HepG2 (cell line): ENCODE data around the gene STOML2. TPM values are rescaled to one million over a fixed set of nuclear protein-coding genes. Genes with fewer than 3 reads are reported as not detected.

Experiments
- AKNA ChIP-seq: sonication (generic); formaldehyde crosslinking; IDR thresholded peaks from 2 replicates; pipeline ENCODE4 v1.4.0; 2020; ENCODE audit warnings: missing genetic modification reagents, borderline replicate concordance
- CCAR2 ChIP-seq: fragments of 200-400 bp; formaldehyde crosslinking; optimal IDR thresholded peaks from 2 replicates; pipeline ENCODE3; 2018; ENCODE audit warnings: low read depth, mild to moderate bottlenecking, low read length, moderate library complexity
- CHD2 ChIP-seq: IDR thresholded peaks from 2 replicates; pipeline ENCODE4 v1.6.1; 2011; ENCODE audit warnings: low read depth, low read length, improper control_type of control experiment
- FOXA3 ChIP-seq: IDR thresholded peaks from 2 replicates; pipeline ENCODE4 v1.6.1; 2016; ENCODE audit warnings: missing genetic modification reagents, missing compliant biosample characterization
- JUNB ChIP-seq: sonication (generic); formaldehyde crosslinking; IDR thresholded peaks from 2 replicates; pipeline ENCODE4 v1.8.0; 2022; ENCODE audit warnings: missing genetic modification reagents, mild to moderate bottlenecking, borderline replicate concordance
- KDM6A ChIP-seq: IDR thresholded peaks from 2 replicates; pipeline ENCODE4 v1.6.1; 2016; ENCODE audit warnings: low read depth
- MBNL3 ChIP-seq: fragments of 250-450 bp; sonication (Bioruptor Pico); conservative IDR thresholded peaks from 2 replicates; pipeline ENCODE4 v1.8.0; 2022; ENCODE audit warnings: mild to moderate bottlenecking, inconsistent platforms
- RFX3 ChIP-seq: IDR thresholded peaks from 2 replicates; pipeline ENCODE4 v1.6.1; 2016; ENCODE audit warnings: missing biosample characterization, missing genetic modification reagents
- ZBTB25 ChIP-seq: IDR thresholded peaks from 2 replicates; pipeline ENCODE4 v1.6.1; 2018; ENCODE audit warnings: missing genetic modification reagents
- ZBTB7A ChIP-seq: sonication (generic); formaldehyde crosslinking; IDR thresholded peaks from 2 replicates; pipeline ENCODE4 v1.8.0; 2022; ENCODE audit warnings: mild to moderate bottlenecking, missing genetic modification reagents
- polyA plus RNA-seq, 8 experiments: library from polyadenylated mRNA; depleted of rRNA in 3 of 8; stranded (reverse) in 7 of 8; unstranded in 1 of 8; fragments of >200 nt; fragmentation: Illumina TruSeq in 4 of 8; extraction: Trizol in 4 of 8; gene quantifications; 2 replicates each; pipeline versions ENCODE4 v1.2.1 to v1.2.3, GENCODE V29; 2011 to 2016; ENCODE audit warnings: low read depth in 4 of 8, missing spikeins in 1 of 8, mixed read lengths in 1 of 8; ENCODE audit not compliant: insufficient read depth in 1 of 8
- total RNA-seq, 5 experiments: library from RNA; depleted of rRNA; stranded (reverse); fragments of >200 nt; fragmentation: Illumina TruSeq; extraction: Trizol; gene quantifications; 2 replicates each; pipeline ENCODE4 v1.2.3, GENCODE V29; 2016; ENCODE audit warnings: low read depth in 1 of 5
- TF ChIP-seq, protein P1 (sequence below): sonication (generic); formaldehyde crosslinking; IDR thresholded peaks from 2 replicates; pipeline ENCODE4 v1.9.0; 2021; ENCODE audit warnings: mild to moderate bottlenecking, missing genetic modification reagents
- TF ChIP-seq, protein P2 (sequence below): sonication (generic); formaldehyde crosslinking; conservative IDR thresholded peaks from 2 replicates; pipeline ENCODE4 v1.8.0; 2022; ENCODE audit warnings: missing genetic modification reagents
- TF ChIP-seq, protein P3 (sequence below): fragments of 450-650 bp; IDR thresholded peaks from 2 replicates; pipeline ENCODE4 v1.6.1; 2017

The STOML2 gene
- total and polyA plus RNA-seq, 2 of the 13 experiments (the other 11 are each of a cell fraction or from before 2014, with no cell fraction given): 245 to 250 TPM

GRCh38 chr9:35072461-35073278, 30.3 kb downstream of the STOML2 start, which contains the start of gene VCP (continued):
- TF ChIP-seq, protein P1, sequence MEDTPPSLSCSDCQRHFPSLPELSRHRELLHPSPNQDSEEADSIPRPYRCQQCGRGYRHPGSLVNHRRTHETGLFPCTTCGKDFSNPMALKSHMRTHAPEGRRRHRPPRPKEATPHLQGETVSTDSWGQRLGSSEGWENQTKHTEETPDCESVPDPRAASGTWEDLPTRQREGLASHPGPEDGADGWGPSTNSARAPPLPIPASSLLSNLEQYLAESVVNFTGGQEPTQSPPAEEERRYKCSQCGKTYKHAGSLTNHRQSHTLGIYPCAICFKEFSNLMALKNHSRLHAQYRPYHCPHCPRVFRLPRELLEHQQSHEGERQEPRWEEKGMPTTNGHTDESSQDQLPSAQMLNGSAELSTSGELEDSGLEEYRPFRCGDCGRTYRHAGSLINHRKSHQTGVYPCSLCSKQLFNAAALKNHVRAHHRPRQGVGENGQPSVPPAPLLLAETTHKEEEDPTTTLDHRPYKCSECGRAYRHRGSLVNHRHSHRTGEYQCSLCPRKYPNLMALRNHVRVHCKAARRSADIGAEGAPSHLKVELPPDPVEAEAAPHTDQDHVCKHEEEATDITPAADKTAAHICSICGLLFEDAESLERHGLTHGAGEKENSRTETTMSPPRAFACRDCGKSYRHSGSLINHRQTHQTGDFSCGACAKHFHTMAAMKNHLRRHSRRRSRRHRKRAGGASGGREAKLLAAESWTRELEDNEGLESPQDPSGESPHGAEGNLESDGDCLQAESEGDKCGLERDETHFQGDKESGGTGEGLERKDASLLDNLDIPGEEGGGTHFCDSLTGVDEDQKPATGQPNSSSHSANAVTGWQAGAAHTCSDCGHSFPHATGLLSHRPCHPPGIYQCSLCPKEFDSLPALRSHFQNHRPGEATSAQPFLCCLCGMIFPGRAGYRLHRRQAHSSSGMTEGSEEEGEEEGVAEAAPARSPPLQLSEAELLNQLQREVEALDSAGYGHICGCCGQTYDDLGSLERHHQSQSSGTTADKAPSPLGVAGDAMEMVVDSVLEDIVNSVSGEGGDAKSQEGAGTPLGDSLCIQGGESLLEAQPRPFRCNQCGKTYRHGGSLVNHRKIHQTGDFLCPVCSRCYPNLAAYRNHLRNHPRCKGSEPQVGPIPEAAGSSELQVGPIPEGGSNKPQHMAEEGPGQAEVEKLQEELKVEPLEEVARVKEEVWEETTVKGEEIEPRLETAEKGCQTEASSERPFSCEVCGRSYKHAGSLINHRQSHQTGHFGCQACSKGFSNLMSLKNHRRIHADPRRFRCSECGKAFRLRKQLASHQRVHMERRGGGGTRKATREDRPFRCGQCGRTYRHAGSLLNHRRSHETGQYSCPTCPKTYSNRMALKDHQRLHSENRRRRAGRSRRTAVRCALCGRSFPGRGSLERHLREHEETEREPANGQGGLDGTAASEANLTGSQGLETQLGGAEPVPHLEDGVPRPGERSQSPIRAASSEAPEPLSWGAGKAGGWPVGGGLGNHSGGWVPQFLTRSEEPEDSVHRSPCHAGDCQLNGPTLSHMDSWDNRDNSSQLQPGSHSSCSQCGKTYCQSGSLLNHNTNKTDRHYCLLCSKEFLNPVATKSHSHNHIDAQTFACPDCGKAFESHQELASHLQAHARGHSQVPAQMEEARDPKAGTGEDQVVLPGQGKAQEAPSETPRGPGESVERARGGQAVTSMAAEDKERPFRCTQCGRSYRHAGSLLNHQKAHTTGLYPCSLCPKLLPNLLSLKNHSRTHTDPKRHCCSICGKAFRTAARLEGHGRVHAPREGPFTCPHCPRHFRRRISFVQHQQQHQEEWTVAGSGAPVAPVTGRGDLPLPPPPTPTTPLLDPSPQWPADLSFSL: no peak
- peak; percentile 16 for TF ChIP-seq FOXA3 (CRISPR knock-in tag)
- TF ChIP-seq JUNB (CRISPR knock-in tag): no peak
- no peak for TF ChIP-seq ZBTB25
- TF ChIP-seq RFX3: peak; percentile 68; the same call in 1 of the 2 replicates
- TF ChIP-seq, protein P2, sequence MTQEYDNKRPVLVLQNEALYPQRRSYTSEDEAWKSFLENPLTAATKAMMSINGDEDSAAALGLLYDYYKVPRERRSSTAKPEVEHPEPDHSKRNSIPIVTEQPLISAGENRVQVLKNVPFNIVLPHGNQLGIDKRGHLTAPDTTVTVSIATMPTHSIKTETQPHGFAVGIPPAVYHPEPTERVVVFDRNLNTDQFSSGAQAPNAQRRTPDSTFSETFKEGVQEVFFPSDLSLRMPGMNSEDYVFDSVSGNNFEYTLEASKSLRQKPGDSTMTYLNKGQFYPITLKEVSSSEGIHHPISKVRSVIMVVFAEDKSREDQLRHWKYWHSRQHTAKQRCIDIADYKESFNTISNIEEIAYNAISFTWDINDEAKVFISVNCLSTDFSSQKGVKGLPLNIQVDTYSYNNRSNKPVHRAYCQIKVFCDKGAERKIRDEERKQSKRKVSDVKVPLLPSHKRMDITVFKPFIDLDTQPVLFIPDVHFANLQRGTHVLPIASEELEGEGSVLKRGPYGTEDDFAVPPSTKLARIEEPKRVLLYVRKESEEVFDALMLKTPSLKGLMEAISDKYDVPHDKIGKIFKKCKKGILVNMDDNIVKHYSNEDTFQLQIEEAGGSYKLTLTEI (CRISPR knock-in tag): no peak
- TF ChIP-seq ZBTB7A (CRISPR knock-in tag): no peak
- TF ChIP-seq CCAR2: no peak
- no peak for TF ChIP-seq AKNA
- TF ChIP-seq CHD2: peak; percentile 54; the same call in 1 of the 2 replicates
- TF ChIP-seq, protein P3, sequence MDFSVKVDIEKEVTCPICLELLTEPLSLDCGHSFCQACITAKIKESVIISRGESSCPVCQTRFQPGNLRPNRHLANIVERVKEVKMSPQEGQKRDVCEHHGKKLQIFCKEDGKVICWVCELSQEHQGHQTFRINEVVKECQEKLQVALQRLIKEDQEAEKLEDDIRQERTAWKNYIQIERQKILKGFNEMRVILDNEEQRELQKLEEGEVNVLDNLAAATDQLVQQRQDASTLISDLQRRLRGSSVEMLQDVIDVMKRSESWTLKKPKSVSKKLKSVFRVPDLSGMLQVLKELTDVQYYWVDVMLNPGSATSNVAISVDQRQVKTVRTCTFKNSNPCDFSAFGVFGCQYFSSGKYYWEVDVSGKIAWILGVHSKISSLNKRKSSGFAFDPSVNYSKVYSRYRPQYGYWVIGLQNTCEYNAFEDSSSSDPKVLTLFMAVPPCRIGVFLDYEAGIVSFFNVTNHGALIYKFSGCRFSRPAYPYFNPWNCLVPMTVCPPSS: no peak
- TF ChIP-seq KDM6A (CRISPR knock-in tag): no peak
- TF ChIP-seq MBNL3 (CRISPR knock-in tag): no peak
